ENCODE measurements around the gene ZCCHC9.
"Not testable (repeated sequence)": the region's sequence is repeated elsewhere in the genome, so short reads cannot be mapped to it uniquely, and the experiment has no call there.

DNA sequence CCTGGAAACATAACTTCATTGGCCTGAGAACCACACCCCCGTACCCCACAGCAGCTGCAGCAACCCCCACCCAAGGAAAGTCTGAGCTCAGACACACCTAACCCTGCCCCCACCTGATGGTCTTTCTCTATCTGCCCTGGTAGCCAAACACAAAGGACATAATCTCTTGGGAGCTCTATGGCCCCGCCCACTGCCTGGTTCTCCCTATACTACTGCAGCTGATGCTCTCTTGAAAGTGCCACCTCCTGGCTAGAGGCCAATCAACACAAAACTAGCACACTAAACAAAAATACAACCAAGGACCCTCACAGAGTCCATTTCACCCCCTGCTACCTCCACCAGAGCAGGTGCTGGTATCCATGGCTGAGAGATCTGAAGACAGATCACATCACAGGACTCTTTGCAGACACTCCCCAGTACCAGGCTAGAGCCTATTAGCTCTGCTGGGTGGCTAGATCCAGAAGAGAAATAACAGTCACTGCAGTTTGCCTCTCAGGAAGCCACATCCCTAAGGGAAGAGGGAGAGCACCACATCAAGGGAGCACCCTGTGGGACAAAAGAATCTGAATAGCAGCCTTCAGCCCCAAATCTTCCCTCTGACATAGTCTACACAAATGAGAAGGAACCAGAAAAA, 30.9 kb upstream of the ZCCHC9 start:
- TF ChIP-seq POLR2A, SPI1, POLR2AphosphoS5 (IDR thresholded peaks at IDR 0.05; ENCODE audit: low read depth, low read length): not testable (repeated sequence)
